Loucy (cell line): Measurements from ENCODE around the gene PPL.

Experiments
- H2AFZ ChIP-seq: fragments of 200-600 bp; sonication (generic); 2 replicates; pipeline ENCODE4 v1.6.0; 2016; ENCODE audit warnings: antibody characterized with exemption, mild to moderate bottlenecking, low read length, moderate library complexity
- H3F3A ChIP-seq: fragments of 200-600 bp; 2 replicates; pipeline ENCODE4 v1.6.0; 2016; ENCODE audit warnings: antibody characterized with exemption, low read depth, mild to moderate bottlenecking
- H3K27me3 ChIP-seq: fragments of 200-600 bp; sonication (generic); 2 replicates; pipeline ENCODE4 v1.6.1; 2014; ENCODE audit warnings: low read length, mild to moderate bottlenecking; ENCODE audit not compliant: insufficient read depth, poor library complexity, severe bottlenecking
- H3K36me3 ChIP-seq: fragments of 200-600 bp; sonication (generic); 2 replicates; pipeline ENCODE4 v1.6.1; 2016; ENCODE audit warnings: low read length; ENCODE audit not compliant: insufficient read depth
- H3K4me1 ChIP-seq: fragments of 200-600 bp; sonication (generic); 2 replicates; pipeline ENCODE4 v1.5.1; 2014; ENCODE audit warnings: low read length, mild to moderate bottlenecking; ENCODE audit not compliant: insufficient read depth, poor library complexity, severe bottlenecking
- H3K4me2 ChIP-seq: fragments of 200-600 bp; sonication (generic); 2 replicates; pipeline ENCODE4 v1.6.0; 2014; ENCODE audit warnings: antibody characterized with exemption, low read length, low read depth, mild to moderate bottlenecking; ENCODE audit not compliant: poor library complexity, severe bottlenecking
- H3K4me3 ChIP-seq: fragments of 200-600 bp; sonication (generic); 2 replicates; pipeline ENCODE4 v1.5.1; 2014; ENCODE audit warnings: low read length, mild to moderate bottlenecking, mixed read lengths; ENCODE audit not compliant: poor library complexity, severe bottlenecking
- H3K79me2 ChIP-seq: fragments of 200-600 bp; sonication (generic); 2 replicates; pipeline ENCODE4 v1.6.1; 2014; ENCODE audit warnings: low read length; ENCODE audit not compliant: insufficient read depth
- H3K9ac ChIP-seq: fragments of 200-600 bp; sonication (generic); 2 replicates; pipeline ENCODE4 v1.6.0; 2014; ENCODE audit warnings: mild to moderate bottlenecking, low read depth, low read length, moderate library complexity; ENCODE audit not compliant: poor library complexity, severe bottlenecking
- H3K9me2 ChIP-seq: fragments of 200-600 bp; sonication (generic); replicated peaks from 2 replicates; pipeline ENCODE4 v1.6.1; 2016; ENCODE audit warnings: low read depth, low read length, mixed read lengths
- H3K9me3 ChIP-seq: fragments of 200-600 bp; sonication (generic); 2 replicates; pipeline ENCODE4 v1.6.1; 2014; ENCODE audit warnings: mild to moderate bottlenecking, antibody characterized with exemption, low read length, low read depth; ENCODE audit not compliant: insufficient read depth
- H4K20me1 ChIP-seq: fragments of 200-600 bp; sonication (generic); 2 replicates; pipeline ENCODE4 v1.6.0; 2014; ENCODE audit warnings: antibody characterized with exemption, low read length, mild to moderate bottlenecking; ENCODE audit not compliant: insufficient read depth, poor library complexity, severe bottlenecking
- EZH2phosphoT487 ChIP-seq: fragments of 200-600 bp; IDR thresholded peaks from 2 replicates; pipeline ENCODE4 v1.6.1; 2018; ENCODE audit warnings: antibody characterized with exemption, mild to moderate bottlenecking, moderate library complexity, borderline replicate concordance
- TF ChIP-seq, protein P1 (sequence below): fragments of 200-600 bp; sonication (generic); conservative IDR thresholded peaks from 2 replicates; pipeline ENCODE4 v1.5.1; 2014; ENCODE audit warnings: mild to moderate bottlenecking, antibody characterized with exemption, low read length

The PPL gene

DNA sequence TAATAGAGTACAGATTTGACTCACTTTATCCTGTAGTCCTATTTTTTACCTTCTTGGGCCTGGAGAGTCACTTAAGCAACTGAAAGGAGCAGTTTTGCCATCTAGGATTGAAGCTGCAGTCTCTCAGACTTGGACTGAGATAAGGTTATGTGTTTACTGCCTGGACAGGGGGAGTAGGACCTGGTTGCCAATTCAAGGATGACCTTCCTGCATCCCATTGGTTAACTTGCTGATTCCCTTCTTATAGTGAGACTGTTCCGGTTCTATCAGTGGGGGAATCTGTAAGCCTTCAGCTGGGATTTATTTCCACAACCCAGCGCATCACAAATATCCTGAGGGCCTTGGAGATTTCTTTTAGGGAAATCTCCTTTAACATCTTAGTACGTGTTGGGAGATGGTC, 86.7 kb downstream of the PPL start:
- Histone ChIP-seq H3K9me3 (no peaks in the 10 kb centered on the region), H3K4me2 (peak overlapping the region; percentile 79), H4K20me1 (peaks cover 44% of the 10 kb centered on the region), H3K79me2 (peaks cover 73% of the 10 kb centered on the region), H3K9ac (peak overlapping the region; percentile 55), H3F3A (no peaks in the 10 kb centered on the region), H2AFZ (no peak overlapping the region), H3K9me2 (no peaks in the 10 kb centered on the region), H3K4me1 (peaks cover 20% of the 10 kb centered on the region), H3K36me3 (peaks cover 5% of the 10 kb centered on the region; the same call in 1 of the 2 replicates), H3K27me3 (no peaks in the 10 kb centered on the region), H3K4me3 (peak overlapping the region; percentile 85)
- no peak for TF ChIP-seq EZH2phosphoT487
- TF ChIP-seq, protein P1, sequence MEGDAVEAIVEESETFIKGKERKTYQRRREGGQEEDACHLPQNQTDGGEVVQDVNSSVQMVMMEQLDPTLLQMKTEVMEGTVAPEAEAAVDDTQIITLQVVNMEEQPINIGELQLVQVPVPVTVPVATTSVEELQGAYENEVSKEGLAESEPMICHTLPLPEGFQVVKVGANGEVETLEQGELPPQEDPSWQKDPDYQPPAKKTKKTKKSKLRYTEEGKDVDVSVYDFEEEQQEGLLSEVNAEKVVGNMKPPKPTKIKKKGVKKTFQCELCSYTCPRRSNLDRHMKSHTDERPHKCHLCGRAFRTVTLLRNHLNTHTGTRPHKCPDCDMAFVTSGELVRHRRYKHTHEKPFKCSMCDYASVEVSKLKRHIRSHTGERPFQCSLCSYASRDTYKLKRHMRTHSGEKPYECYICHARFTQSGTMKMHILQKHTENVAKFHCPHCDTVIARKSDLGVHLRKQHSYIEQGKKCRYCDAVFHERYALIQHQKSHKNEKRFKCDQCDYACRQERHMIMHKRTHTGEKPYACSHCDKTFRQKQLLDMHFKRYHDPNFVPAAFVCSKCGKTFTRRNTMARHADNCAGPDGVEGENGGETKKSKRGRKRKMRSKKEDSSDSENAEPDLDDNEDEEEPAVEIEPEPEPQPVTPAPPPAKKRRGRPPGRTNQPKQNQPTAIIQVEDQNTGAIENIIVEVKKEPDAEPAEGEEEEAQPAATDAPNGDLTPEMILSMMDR, result no peak

DNA sequence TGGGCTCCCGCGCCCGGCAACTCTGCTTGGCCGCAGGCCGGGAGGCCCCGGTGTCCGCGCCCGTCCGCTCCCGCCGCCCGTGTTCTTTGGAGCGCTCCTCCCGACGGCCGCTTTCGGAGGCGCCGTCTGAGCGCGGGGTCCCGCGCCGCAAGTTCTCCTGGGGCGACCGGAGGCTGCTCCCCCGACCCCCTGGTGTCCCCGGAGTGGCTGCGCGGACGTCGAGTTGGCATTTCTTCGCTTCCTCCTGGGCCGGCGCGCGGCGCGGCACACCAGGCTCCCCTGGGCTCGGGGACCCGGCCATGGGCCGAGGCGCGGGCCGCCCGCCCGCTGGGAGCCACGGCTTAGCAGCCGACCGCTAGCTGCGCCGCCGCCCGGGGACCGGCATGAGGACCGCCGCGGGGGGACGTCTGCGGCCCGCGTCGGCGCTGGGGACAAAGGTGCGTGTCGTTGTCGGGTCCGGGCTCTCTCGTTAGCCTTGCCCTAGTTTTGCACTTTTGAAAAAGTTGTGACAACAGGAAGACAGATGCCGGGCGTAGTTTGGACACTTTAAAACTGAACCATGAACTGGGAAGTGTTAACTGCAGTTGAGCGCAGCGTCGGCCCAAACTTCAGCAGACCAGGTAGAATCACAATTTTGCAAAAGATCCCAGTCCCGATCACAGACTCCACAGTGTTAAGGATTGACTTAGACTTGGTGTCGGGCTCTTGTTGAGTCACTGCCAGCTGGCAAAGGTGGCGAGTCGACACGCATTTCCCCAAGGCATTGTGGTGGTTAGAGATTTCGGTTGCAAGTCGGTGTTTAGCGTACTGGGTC, 89.0 kb downstream of the PPL start:
- Histone ChIP-seq H4K20me1 (peaks cover 47% of the 10 kb centered on the region), H3K4me1 (peaks cover 20% of the 10 kb centered on the region), H3K9me3 (no peaks in the 10 kb centered on the region), H3K4me3 (peak overlapping the region; percentile 85), H3K27me3 (no peaks in the 10 kb centered on the region), H3K4me2 (peak overlapping the region; percentile 79), H2AFZ (peak overlapping the region; percentile 55; the same call in 1 of the 2 replicates), H3K79me2 (peaks cover 85% of the 10 kb centered on the region), H3K36me3 (peaks cover 5% of the 10 kb centered on the region; the same call in 1 of the 2 replicates), H3F3A (no peaks in the 10 kb centered on the region), H3K9me2 (no peaks in the 10 kb centered on the region), H3K9ac (peak overlapping the region; percentile 85)
- TF ChIP-seq, protein P1, result no peak
- TF ChIP-seq EZH2phosphoT487, result no peak

DNA sequence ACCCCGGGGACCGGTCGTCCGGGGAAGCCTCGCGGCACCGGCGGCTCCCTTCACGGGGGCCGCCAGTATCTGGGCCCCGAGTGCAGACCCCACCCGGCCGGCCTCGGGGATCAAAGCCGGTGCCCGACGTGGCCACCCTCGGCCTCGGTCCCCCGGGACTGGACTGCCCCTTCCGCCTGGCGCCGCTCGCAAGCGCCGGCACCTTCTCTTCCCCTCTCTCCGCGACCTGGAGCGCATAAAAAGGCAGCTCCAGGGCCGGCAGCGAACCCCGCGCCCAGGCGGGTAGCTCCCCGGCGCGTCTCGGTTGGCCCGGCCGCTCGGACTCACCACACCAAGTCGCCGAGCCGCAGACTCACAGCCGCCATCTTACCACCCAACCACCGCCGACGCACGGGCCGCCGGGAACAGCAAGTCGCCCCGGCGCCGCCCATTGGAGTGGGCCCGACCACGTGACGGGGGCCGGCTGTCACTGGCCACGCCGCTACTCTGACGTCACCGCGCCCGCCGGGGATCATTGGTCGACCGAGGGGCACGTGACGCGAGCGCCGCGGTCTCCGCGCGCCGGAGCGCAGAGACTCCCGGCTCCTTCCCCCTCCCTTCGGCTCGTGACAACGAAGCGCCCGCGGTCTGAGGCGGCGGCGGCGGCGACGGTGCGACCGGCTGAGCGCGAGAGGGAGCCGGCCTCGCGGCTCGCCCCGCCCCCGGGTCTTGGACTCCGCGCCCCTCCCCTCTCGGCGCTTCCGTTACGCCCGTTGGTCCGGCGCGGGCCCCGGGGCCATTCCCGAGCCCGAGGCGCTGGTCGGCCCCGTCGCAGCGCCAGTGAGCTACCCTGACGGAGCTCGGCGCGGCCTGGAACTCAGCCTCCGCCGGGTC, 89.8 kb downstream of the PPL start, which contains the start of the genes GLYR1 and UBN1:
Gene GLYR1, minus strand, starts transcription at position 388 of the 873 bp plus-strand sequence. Its CDS starts 23 bp downstream, at position 365.
Gene UBN1, plus strand, starts transcription at position 581 of the 873 bp plus-strand sequence. CDS start 5,437 bp downstream, outside the sequence.
- Histone ChIP-seq H3K4me3 (peak within 1 kb of the TSS; percentile 85), H3K4me1 (peaks cover 20% of the 10 kb centered on the region), H2AFZ (peak within 1 kb of the TSS; percentile 67), H3K27me3 (no peaks in the 10 kb centered on the region), H3K79me2 (peaks cover 78% of the 10 kb centered on the region), H3K9me2 (no peaks in the 10 kb centered on the region), H3K36me3 (peaks cover 3% of the 10 kb centered on the region; the same call in 1 of the 2 replicates), H3K9me3 (no peaks in the 10 kb centered on the region), H3K4me2 (peak within 1 kb of the TSS; percentile 91), H3K9ac (peak within 1 kb of the TSS; percentile 85), H3F3A (no peaks in the 10 kb centered on the region), H4K20me1 (peaks cover 47% of the 10 kb centered on the region)
- TF ChIP-seq, protein P1, result no peak
- no peak for TF ChIP-seq EZH2phosphoT487
